H1 (cell line): ENCODE results near the gene PRKACA.

Experiments used
- CREB1 ChIP-seq: IDR thresholded peaks from 2 replicates; pipeline ENCODE4 v1.6.1; 2012; ENCODE audit warnings: inconsistent platforms
- TF ChIP-seq, protein P1 (sequence below), 3 experiments: IDR thresholded peaks; 1 replicate in 2 of 3; 2 replicates in 1 of 3; pipeline versions ENCODE4 v1.5.1 to v1.6.1; 2011; ENCODE audit warnings: low read length in 3 of 3, mild to moderate bottlenecking in 3 of 3, inconsistent platforms in 2 of 3, low read depth in 1 of 3, moderate library complexity in 1 of 3; ENCODE audit not compliant: insufficient read depth in 1 of 3; ENCODE audit errors: control extremely low read depth in 1 of 3

- TF ChIP-seq, protein P1, sequence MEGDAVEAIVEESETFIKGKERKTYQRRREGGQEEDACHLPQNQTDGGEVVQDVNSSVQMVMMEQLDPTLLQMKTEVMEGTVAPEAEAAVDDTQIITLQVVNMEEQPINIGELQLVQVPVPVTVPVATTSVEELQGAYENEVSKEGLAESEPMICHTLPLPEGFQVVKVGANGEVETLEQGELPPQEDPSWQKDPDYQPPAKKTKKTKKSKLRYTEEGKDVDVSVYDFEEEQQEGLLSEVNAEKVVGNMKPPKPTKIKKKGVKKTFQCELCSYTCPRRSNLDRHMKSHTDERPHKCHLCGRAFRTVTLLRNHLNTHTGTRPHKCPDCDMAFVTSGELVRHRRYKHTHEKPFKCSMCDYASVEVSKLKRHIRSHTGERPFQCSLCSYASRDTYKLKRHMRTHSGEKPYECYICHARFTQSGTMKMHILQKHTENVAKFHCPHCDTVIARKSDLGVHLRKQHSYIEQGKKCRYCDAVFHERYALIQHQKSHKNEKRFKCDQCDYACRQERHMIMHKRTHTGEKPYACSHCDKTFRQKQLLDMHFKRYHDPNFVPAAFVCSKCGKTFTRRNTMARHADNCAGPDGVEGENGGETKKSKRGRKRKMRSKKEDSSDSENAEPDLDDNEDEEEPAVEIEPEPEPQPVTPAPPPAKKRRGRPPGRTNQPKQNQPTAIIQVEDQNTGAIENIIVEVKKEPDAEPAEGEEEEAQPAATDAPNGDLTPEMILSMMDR (IDR thresholded peaks at IDR 0.05; ENCODE audit: control extremely low read depth in 1 of 3, insufficient read depth in 1 of 3, low read depth in 1 of 3, low read length in 3 of 3): no peak
- no peak for TF ChIP-seq CREB1
Observed at GRCh38 chr19:14118165-14119051, 846 bp upstream of the PRKACA start.
